ENCODE measurements around the gene CACUL1.

DNA sequence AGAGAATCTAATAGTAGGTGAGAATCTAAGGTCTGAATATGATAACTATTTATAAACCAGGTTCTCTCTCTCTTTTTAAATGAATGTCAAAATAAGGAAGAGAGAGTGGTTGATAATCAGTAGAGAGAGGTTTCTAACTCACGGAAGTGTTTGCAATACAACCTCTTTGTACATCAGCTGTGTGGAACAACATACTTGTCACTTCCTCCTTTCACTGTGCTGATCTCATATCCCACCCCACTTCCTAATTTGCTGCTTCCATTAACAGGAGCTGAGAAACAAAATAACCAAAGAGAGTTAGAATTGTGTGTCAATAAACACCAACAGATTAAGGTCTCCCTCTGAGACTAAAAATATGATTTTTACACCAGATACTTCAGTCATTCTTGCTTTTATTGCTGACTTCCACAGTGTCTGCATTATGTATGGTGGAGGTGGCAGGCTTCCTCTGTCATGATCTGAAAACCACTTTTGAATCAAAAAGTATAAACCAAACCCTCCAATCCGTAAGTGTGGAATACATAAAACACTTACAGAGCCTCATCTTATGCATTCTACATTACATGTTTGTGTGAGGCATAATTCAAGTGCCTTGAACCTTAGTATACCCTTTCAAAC lies 25.0 kb downstream of the CACUL1 start:
- TF ChIP-seq, protein P1, sequence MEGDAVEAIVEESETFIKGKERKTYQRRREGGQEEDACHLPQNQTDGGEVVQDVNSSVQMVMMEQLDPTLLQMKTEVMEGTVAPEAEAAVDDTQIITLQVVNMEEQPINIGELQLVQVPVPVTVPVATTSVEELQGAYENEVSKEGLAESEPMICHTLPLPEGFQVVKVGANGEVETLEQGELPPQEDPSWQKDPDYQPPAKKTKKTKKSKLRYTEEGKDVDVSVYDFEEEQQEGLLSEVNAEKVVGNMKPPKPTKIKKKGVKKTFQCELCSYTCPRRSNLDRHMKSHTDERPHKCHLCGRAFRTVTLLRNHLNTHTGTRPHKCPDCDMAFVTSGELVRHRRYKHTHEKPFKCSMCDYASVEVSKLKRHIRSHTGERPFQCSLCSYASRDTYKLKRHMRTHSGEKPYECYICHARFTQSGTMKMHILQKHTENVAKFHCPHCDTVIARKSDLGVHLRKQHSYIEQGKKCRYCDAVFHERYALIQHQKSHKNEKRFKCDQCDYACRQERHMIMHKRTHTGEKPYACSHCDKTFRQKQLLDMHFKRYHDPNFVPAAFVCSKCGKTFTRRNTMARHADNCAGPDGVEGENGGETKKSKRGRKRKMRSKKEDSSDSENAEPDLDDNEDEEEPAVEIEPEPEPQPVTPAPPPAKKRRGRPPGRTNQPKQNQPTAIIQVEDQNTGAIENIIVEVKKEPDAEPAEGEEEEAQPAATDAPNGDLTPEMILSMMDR (conservative IDR thresholded peaks at IDR 0.05; ENCODE audit: low read depth, low read length): no peak
- no peak for TF ChIP-seq EZH2 (IDR thresholded peaks at IDR 0.05; ENCODE audit: borderline replicate concordance, low read depth, low read length, poor library complexity, severe bottlenecking)

Data from A673 (cell line).